Measurements from ENCODE around the gene SIRT5.

The SIRT5 gene

DNA sequence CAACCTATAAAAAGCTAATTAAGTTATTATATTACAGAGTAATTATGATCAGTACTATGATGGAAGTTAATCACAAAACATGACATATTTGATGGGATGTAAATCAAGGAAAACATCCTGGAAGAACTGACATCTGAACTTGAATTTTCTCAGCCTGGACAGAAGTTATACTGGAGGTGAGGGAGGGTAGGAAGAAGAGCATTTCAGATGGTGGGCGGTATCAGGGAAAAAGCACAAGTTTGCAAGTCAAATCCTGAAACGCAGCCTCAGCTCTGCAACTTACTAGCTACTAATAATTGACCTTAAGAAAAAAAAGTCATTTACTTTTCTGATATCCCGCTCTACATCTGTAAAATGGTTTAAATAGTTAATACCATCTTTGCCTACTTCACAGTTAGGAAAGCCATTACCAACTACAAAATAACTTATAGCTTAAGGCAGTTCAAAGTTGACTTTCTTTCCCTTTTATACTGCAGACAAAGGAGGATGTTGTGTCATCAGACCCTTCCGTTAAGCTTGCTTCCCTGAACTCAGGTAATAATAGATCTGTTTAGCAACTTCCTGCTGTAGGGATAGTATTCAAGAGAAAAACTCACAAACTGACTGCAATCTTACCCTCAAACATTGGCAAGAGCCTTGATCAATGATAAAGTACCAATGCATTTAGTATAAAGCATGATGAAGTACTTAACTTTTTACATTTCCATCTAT is 61.7 kb downstream of the SIRT5 start:
- DNase-seq (ENCODE audit: low read depth), result no peak

DNA sequence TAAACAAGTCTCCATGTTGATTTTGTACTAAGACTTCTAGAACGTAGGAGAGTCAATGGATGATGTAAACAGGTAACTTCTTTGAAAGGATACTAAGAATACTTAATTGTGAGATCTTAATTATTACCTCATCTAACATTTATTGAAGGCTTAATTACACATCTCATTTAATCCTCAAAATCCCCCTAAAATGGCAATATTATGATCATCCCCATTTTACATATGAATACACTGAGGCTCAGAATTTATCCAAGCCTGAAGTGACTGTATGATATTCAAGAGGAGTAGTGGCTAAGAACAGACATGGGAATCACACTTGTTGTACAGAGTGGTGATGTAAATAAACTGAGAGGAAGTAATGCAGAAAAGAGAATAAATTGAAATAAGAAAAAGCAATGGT is 63.6 kb downstream of the SIRT5 start:
- no peak for DNase-seq (ENCODE audit: low read depth)

DNA sequence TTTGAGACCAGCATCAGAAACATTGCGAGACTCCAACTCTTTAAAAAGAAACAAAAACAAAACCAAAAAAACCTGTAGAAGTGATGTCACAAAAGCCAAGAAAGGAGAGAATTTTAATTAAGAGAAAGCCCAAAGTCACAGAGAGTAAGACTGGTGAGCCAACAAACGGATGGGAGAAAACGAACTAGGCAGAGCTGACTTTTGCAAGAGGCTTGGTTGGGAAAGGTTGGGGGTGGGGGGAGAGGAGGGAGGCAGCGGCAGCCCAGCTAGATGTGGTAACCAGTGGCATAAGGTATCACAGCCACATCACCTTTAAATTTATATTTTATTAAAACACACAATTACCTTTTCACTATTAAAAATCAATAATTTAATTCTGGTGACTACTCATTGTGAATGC is 64.2 kb downstream of the SIRT5 start:
- no peak for DNase-seq (ENCODE audit: low read depth)

DNA sequence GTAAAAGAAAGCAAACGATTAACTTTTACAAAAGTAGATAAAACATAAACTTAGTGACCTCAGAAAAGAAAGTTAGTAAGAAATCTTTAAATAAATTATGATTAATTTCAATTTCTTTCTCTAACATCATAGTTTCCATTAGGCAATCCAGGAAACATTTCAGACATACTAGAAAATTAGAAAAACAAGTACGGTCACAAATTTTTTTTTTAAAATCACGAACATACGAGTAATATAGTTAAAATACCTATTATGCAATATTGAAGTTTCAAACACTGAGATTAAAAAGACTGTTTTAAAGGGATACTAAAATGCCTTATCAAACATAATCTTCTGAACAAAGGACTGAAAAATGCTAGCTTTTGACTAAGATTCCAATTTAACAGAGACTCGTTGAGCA is 66.9 kb downstream of the SIRT5 start:
- DNase-seq (ENCODE audit: low read depth), result no peak

DNA sequence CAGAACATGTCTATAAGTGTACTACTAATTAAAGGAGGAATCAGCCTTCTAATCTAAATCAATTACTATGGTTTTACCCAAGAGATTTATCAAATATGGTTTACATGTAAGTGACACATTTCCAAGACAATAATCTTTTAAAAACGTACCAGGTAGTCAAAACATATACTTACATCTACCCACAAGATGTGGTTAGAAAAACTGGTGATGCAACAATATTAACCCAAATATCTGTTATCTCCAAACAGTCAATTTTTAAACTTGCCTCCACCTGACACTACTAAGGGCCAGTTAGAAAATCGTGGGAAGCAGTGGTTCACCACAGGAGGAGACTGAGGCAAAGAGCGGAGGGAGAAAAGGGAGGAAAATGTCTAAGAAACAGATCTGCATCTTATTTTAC is 68.7 kb downstream of the SIRT5 start:
- DNase-seq (ENCODE audit: low read depth), result no peak

DNA sequence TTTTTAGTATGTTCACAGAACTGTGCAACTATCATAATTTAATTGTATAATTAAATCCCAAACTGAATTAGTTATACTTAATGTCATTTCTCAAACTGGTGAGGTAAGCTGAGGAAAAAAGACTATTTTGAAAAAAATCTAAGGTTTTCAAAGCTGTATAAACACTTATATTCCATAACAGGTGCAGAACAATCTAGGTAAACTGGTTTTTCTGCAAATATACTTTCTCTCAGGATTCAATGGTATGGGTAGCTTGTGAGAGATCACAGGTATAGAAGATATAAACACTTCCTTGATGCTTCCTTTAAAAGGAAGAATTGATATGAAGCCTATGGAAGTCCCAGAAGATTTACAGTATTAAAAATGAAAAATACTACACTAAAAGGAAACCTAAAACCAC is 74.4 kb downstream of the SIRT5 start:
- no peak for DNase-seq (ENCODE audit: low read depth)

DNA sequence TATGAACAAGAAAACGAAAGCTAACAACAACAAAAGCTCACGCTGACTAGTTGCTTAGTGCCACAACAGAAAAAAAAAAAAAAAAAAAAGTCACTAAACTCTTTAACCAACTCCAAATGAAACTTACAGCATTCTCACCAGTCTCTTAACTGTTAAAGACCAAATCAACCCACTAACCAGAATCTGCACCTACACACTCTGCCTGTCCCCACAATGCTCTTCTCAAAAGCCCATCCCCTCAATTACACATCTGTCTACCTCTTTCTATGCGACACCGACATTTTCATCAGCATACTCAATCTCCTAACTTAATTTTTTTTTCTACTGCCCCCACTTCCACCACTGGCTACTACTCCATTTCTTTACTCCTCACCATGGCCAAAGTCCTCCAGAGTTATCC is 75.0 kb downstream of the SIRT5 start:
- DNase-seq (ENCODE audit: low read depth), result no peak

DNA sequence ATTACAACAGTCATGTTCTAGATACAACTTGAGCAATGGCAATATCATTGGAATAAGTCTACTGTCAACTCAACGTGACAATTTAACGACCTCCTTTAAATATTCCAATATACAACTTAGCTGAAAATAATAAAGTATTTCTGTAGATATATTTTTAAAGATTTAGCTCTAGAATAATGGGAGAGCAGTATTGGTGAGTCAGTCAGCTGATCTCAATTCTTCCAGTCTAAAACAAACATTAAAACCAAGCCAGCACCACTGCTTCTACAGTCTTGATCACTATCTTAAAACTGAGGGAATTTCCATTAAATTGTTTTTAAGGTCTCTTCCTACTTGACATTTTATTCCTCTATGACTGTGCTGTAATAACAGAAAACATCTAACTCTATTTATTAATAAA is 78.9 kb downstream of the SIRT5 start:
- no peak for DNase-seq (ENCODE audit: low read depth)

DNA sequence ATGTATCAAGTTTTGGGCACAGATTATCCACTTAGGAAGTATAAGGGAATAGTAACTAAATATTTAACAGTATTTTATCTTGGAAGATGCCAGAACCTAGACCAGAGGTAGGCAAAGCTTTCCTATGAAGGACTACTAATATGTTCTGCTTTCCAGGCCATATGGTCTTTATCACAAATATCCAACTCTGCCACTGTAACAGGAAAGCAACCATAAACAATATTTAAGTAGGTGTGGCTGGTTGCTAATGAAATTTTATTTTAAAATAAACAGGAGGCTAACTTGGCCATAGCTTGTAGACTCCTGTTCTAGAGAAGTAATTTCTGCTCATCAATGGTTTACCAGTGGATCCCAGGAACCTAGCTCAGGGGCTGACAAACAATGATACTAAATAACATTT is 80.1 kb downstream of the SIRT5 start:
- DNase-seq (ENCODE audit: low read depth), result no peak

DNA sequence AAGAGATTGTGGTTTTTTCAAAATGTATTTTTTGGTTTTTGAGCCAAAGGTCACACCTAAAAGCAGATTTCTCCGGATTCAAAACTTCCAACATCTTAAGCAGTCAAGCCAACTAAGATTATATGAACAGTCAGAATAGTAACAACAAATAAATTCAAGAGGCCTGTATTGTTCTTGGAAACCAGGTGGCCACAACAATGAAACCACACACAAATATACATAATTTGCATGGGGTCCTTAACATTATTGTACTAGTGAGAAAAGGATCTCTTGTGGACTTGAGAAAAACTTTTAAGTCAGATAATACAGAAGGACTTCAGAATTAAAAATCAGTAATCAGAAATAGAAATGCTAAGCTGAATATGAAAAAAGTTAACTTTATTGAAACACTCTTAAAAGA is 81.3 kb downstream of the SIRT5 start:
- DNase-seq (ENCODE audit: low read depth), result no peak

DNA sequence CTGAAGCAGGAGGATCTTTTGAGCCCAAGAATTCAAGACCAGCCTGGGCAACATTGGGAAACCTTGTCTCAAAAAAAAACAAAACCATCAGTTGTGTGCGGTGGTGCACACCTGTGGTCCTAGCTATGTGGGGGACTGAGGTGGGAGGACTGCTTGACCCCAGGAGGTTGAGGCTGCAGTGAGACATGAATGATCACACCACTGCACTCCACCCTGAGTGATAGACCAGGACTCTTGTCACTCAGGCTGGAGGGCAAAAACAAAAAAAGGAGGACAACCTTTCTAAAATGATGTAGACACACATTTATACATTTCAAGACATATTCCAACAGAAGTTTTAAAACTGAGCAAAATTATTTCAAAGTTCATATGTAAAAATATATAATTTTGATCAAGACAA is 85.9 kb downstream of the SIRT5 start:
- no peak for DNase-seq (ENCODE audit: low read depth)

DNA sequence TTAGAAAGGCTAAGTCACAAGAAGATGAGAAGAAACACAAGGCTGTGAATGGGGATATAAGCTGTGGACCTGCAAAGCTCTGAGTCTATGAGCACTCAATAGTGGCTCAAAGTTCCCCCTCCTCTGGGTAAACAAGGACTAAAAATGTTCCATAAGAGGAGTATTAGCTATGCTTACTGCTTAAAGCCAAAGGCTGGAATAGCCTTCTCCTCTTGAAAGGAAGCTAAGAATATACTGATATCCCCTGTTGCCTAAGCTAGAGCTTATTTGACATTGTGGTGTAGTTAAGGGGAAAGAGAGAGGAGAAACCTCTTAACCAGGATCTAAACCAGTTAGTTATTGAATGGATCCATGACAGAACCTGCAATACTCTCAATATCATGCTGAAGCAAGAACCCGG is 86.5 kb downstream of the SIRT5 start:
- DNase-seq (ENCODE audit: low read depth), result no peak

DNA sequence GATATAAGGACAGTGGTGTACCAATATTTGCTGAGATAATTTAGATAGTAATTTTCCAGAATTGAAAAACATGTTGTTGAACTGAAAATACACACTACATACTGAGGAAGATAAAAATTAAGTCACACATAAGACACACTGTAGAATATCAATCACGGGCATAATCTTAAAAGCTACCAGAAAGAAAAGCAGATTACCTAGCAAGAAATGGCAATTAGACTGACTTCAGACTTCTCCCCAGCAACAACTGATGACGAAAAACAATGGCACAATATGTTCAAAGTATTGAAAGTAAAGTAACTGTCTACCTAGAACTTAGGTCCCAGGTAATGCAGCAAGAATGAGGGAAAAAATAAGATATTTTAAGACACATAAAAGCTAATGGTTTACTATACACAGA is 87.2 kb downstream of the SIRT5 start:
- no peak for DNase-seq (ENCODE audit: low read depth)

DNA sequence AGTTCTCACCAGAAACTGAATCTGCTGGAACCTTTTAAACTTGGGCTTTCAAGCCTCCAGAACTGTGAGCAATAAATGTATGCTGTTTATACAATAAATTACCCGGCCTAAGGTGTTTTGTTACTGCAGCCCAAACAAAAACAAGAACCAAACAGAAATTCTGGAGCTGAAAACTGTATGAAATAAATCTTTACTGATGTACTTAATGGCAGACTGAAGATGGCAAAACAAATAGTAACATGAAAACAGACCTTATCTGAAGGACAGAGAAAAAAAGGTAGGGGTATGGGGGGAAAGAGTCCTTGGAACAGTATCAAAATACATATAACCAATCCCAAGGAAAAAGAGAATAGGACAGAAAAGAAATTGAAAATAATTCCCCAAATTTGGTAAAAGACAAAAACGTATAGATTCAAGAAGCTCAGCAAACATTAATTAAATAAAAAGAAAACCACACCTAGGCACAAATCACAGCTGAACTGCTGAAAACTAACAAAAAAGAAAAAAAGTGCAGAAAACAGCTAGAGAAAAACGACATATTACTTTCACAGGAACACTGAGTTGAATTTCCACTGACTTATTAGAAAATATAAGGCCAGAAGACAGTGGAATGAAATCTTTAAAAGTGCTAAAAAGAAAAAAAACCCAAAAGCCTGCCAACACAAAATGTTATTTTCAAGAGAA is 88.4 kb downstream of the SIRT5 start:
- DNase-seq (ENCODE audit: low read depth), result no peak

DNA sequence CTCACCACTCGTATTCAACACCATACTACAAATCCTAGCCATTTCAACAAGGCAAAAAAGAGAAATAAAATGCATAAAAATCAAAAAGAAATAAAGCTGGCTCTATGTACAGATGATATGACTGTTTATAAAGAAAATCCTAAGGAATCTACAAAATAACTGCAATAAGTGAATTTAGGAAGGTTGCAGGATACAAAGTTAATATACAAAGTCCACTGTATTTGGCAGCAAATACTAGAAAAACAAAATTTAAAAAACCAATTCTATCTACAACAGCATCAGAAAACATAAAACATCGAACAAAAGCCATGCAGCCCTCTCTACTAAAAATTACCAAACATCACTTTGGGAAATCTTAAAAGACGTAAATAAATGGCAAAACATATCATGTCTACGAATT is 89.6 kb downstream of the SIRT5 start:
- DNase-seq (ENCODE audit: low read depth), result no peak
